Activated CD8-positive, alpha-beta memory T cell treated with anti-CD3 and anti-CD28 coated beads, Interleukin-2, amount 50 U/mL, for 48 hours (primary cell): ENCODE measurements around the gene SDK1.

ENCODE experiments used
- DNase-seq: peaks from one replicate; pipeline ENCODE4 v3.0.0-alpha.2; 2020

The SDK1 gene

DNA sequence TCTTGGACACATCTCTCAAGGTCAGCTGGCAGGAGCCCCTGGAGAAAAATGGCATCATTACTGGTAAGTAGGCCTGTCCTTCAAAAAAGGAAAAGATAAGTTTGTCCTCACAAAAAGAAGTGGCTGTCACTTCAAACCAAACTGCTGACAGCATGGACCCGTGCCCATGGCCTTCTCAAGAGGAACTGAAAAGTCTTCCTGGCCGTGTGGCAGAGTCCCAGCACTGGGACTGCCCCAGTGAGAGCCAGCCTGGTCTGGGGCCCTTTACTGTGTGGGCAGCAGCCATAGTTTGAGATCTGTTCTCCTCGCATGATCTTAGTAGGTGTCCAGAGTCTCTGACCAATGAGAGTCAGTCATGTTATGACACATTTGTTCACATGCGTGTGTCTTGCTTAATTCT, 766.8 kb downstream of the SDK1 start:
- DNase-seq: no peak

DNA sequence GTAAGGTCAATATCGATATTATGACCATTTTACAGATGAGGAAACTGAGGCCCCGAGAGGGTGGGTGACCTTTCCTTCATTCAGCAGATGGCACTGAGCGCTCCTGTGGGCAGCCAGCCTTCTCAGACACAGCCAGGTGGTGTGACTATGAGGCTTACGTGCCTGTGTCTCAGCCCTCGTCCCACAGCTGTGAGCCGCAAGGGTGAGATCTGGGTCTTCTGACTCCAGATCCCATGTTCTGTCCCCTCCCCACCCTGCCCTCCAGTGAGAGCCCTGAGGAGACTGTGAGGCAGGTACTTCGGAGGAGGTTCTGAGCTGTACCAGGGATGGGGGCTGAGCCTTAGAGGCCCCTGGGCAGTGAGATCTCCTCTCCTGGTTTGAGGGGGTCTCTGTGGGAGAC, 767.2 kb downstream of the SDK1 start:
- no peak for DNase-seq

DNA sequence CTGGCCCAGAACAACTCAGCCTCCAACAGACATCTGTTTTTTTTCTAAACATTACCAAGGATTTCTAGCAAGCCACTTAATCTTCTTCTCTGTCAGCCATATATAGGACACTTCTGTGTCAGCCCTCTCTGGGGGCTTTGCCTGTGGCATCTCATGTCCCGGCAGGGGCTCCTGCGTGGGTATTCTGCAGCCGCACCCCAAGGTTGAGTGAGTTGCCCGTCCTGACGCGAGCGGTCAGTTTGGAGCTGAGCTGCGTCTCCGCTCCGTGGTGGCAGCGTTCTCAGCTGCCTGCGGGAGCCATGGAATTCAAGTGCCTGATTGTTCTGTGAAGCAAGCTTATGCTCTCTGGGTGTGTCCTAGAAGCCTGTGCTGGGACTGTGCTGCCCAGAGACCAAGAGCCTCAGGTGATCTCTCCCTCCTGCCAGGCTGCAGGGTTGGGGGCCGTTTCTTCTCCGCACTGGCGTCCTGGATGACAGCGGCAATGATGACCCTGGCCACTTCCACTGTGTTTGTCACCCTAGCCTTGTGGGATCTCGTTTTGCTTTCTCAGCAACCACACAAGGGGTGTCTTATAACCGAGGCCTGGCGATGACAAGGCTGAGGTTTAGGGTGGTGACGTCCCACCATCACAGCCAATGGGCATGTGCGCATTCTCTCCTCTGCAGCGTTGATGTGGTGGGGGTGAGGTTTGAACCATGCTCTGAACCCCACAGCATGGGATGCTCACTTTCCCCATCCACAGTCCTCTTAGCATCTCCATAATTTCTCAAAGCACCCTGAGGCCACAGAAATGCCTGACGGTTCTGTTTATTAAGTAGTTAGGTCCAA, 768.4 kb downstream of the SDK1 start:
- DNase-seq: no peak

DNA sequence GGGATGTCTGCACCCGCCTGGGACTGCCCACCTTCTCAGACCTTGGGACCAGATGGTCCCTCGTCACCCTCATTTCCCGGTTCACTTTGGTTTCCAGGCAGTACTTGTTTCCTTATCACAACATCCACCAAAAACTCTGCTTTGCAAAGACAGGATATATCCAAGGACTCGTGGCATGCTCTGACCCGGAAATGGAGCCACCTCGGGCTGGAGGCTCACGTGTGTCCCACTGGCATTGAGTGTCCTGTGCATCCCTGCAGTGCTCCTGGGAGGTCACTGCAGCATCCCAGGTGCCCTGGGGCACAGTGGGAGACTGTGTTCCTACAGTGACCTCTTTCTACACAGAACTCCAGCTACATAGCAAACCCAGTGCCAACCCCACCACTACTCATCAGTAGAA, 769.2 kb downstream of the SDK1 start:
- no peak for DNase-seq

DNA sequence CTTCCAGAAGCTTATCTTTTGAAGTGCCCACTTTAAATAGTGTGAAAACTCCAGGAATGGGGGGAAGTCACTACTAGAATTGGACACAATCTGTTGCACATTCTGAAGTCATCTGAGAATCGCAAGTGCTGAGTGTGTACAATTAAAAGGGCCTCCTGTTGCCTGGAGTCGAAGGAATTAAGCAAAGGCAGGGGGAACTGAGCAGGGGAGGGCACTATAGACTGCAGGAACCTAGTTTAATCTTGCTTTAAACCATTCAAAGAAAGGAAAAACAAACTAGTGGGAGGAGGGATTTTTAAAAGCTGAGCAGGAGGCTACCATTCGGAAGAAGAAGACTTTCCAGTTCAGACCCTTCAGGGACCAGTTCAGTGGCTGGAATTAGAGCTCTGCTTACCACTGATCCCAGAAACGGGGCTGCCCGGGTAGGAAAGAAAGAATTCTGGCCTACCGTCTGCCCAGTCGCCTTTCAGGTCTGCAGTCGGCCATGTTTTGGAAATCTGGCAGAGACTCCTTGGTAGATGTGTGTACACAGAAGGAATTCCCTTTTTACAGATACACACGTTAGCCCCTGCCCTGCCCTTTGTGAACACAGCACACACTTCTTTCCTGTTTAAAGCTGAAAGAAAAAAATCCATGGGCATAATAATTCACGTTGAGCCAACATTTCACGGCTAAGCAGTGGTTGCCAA, 770.5 kb downstream of the SDK1 start:
- DNase-seq: no peak

DNA sequence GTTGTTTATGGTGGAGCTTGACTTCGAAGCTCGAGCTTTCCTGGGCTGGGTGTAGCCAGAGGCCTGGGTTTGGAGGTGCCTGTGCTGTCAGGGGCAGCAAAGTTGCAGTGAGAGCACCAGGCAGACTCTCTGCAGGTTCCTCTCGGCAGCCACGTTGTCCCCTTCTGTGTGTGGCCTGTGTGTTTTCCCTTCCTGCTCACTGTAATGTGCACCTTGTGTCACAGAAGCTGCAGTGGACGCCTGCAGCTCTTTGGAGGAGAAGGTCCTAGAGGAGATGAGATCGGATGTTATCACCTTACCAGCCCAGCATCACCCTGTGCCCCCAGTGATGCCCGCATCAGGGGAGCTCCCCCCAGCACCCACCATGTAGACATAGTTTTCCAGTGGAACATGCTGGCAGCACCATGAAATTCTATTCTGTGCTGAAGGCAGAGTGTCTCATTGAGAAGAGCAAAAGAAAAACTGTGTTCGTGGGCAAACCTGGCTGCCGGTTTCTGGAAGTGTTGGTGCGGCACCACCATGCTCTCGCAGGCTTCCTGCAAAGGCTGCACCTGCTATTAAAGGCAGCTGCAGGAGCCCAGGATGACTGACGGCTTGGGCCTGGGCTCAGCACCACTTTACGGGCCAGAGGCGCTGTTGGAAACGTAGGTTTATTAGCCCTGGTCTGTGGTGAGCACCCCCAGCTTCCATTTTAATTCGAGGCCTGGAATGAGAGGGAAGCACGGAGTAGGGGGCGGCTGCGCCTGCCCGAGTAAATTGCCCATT, 771.3 kb downstream of the SDK1 start:
- DNase-seq: no peak

DNA sequence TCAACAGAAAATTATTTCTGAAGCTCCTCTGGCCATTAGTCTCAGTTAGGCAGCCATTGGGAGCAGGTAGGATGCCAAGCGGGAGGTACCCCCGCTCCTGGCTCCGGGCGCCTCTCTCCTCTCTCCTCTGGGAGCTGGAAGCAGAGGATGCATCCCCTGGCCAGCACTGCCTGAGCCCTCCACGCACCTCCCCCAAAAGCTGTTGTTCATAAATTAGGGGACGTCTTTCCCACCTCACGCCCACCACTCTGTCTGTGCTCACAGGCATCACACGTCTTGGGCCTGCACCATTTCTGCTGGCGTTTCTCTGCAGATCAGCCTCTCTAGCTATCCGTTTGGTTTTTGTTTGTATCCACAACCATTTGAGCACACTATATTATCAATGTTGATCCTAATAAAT, 772.0 kb downstream of the SDK1 start:
- DNase-seq: no peak

DNA sequence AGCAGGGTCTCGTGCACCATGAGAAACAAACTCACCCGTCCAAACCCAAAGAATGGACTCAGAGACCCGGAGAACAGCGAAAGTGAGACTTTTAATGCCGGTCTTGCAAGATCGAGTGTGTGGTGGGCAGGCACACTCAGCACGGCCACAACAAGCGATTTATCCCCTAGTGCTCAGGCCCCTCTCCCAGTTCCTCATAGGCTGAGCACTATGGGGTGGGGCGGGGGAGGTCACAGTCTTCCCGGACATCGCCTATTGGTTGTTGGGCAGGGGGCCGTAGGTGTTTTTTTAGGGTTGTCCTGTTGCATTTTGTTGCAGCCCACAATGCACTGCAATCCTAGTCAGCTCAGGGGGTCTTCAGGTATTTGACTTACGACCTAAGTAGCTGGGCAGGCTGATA, 772.7 kb downstream of the SDK1 start:
- DNase-seq: no peak

DNA sequence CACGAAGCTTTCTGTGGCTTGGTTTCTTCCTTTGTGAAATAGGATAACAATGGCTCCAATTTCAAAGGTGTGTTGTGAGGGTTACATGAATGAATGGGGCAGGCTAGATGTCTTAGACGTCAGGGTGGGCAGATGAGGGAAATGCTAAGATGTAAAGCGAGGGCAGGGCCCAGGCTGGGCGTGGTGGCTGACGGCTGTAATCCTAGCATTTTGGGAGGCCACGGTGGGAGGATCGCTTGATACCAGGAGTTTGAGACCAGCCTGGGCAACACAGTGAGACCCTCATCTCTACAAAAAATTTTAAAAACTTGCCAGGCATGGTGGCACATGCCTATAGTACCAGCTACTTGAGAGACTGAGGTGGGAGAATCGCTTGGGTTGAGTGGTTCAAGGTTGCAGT, 773.4 kb downstream of the SDK1 start:
- no peak for DNase-seq

DNA sequence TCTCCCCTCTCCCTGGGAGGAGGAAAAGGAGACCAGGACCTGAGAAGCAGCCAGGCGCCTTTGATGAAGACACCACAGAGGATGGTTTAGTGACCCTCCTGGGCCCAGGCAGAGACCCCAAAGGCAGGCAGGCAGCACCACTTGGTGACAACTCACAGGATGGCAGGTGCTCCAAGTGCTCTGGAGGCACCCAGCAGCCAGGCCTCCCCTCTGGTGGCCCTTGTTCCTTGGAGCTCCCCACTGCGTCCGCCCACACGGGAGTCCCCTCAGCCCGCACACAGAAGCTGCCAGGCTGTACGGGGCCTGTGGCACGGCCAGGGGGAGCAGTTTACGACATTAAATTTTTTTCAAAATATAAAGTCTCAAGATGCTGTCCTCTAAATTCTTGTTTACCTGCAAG, 773.9 kb downstream of the SDK1 start:
- no peak for DNase-seq

DNA sequence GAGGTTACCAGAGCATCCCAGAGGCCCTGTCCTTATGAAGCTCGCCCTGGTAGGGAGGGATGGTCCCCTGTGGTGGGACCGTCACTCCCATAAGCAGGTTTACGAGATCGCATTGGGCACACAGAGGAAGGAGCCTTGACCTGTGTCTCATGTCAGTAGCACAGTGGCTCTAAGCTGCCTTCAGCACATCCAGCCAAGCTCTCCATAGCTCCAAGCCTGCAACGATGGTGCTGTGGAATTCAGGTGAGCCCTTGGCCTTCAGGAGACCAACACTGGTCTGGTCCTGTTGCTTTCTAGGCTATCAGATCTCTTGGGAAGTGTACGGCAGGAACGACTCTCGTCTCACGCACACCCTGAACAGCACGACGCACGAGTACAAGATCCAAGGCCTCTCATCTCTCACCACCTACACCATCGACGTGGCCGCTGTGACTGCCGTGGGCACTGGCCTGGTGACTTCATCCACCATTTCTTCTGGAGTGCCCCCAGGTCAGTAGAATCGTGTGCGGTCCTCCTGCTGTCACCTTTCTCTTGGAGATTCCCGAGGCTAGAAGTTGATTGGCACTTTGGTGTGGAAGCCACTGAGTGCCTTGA, 775.7 kb downstream of the SDK1 start:
- no peak for DNase-seq

DNA sequence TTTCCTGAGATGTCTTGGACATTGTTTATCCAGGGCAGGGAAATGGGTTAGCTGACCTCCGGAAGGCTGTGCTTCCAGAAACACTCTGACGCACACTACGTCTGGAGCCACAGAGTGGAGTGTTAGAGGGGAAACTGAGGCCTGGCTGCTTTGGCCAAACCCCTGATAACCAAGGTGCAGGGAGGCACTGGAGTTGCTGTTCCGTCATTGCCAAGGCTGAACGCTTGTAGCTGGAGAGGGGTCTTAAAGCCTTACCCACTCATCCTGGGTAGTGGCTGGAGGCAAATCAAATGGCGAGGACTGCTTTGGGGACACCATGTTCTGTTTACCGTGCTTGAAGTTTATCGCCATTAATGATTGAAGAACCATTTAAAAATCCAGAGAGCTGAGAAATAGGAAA, 776.9 kb downstream of the SDK1 start:
- no peak for DNase-seq

DNA sequence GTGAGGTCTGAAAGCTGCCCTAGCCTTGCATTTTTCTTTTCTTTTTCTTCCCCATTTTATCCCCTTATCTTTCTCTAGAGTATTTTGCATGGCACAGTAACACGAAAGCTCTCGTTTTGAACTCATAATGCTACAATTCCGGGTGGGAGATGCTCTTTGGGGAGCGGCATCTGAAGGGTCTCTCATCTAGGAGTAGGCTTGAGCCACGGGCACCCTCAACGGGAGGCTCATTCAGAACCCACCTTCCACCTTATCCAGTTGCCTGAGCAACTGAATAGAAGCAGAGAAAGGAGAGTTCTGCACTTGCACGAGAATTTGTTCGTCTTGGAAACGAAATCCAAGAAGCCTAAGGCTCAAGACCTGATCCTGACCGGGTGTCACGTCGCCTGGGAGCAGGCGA, 777.5 kb downstream of the SDK1 start:
- no peak for DNase-seq

DNA sequence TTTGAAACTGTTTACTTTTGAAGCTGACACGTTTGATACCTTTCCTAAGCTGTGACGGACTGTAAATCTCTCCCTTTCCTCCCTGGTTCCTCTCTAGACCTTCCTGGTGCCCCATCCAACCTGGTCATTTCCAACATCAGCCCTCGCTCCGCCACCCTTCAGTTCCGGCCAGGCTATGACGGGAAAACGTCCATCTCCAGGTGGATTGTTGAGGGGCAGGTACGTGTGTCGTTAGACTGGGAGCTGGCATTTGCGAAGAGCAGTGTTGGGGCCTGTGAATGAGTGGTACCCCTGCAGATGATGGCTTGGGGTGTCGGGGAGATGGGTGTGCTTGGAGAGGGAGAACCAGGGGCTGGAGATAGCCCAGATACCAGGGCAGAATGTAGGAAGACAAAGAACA, 778.3 kb downstream of the SDK1 start:
- DNase-seq: no peak

DNA sequence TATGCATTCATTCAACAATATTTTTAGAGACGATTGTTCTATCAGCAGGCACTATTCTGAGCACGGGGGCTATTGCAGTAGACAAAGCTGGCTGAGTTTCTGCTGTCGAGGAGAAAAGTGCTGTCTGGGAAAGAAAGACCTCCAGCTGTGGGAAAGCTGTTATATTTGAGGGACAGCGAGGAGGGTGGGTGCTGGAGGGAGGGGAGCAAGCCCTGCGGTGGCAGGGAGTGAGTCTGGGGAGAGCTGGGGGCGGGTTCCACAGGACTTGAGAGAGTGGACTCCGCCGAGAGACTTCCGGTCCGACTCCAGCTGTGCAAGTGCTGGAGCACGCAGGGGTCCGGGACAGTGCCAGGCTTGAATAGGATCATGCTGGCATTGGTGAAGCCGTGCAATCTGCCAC, 778.9 kb downstream of the SDK1 start:
- DNase-seq: no peak

DNA sequence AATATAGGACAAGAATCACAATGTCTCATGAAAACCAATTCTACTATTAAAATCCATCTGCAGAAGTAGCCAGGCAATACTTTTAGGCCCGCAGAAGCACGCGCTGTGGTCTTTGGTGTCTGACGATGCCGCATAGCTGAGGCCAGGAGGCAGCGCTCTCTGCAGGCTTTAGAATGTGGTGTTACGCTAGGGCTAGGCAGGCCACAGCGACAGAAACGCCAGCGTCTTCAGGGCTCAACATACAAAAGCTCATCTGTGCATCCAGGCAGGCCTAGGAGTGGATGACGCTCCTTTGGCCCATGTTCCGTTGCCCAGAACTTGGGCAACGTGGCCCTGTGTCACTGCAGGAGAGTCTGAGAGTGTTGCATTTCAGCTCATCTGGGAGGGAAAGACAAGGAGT, 779.9 kb downstream of the SDK1 start:
- peak; percentile 20 for DNase-seq

DNA sequence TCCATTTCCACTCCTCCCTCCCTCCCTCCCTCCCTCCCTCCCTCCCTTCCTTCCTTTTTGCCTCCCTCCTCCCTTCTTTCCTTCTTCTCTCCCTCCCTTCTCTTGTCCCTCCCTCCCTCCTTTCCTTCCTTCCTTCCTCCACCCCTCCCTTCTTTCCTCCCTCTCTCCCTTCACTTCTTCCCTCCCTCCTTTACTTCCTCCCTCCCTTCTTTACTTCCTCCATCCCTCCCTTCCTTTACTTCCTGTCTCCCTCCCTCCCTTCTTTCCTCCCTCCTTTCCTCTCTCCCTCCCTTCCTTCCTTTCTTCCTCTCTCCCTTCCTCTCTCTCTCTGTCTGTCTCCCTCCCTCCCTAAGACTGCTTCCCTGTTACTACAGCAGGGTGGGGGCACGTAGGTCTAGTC, 782.5 kb downstream of the SDK1 start:
- no peak for DNase-seq

DNA sequence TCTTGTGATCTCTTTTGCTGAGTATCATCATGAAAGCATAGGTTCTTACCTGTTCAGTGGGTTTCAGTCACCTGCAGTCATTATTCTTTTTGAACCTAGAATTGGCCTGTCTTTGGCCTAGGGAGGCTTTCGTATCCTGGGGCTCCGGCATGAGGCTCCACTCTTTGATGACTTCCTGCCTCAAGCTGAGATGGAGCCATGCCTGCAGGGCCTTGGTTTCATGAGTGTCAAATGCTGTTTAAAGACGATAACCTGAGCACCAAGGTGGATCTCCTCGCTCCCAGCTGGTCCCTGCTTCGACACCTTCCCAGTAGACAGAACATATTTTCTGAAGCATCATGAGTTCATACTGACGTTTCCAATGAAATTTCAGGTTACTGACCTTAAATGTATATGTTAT, 783.2 kb downstream of the SDK1 start:
- no peak for DNase-seq

DNA sequence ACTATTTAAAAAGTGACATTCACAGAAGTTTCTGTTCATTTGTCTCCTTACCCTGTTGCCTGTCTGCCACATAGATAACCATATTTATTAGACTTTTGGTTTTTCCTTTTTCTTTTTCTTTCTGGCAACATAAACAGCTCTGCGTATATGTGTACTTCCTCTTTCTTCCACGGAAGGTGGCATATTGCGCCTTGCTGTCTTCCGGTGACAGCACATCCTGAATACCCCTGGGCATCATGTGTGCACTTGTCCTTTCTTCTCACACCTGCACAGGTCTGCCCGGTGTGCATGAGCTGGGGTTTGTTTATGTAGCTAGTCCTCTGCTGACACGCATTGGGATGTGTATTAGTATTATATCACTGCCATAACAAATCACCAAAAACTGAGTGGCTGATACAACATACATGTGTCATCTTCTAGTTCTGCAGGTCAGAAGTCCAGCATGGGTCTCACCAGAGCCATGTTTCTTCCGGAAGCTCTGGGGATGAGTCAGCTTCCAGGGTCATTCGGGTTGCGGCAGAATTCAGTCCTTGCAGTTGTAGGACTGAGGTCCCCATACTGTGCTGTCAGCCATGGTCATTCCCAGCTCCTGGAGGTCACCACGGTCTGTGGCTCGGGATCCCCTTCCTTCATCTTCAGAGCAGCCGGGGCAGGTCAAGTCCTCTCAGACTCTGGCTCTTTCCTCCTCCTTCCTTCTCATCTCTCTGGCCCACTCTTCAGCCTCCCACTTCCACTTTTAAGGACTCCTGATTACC, 785.1 kb downstream of the SDK1 start:
- no peak for DNase-seq

DNA sequence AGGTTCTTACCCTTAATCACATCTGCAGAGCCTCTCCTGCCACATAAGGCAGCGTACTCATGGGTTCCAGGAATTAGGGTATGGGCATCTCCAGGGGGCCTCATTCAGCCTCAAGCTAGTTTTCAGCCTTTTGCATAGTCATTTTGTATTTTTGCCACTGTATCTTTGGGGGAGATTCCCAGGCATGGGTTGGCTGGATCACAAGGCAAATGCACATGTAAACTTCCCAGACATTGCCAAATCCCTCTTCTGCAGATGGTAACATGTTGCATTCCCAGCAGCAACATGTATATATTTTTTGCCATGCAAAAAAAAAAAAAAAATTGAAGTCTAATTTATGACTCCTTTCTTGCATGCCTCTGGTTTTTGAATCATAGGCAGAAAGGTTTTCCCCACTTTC, 785.7 kb downstream of the SDK1 start:
- DNase-seq: no peak

DNA sequence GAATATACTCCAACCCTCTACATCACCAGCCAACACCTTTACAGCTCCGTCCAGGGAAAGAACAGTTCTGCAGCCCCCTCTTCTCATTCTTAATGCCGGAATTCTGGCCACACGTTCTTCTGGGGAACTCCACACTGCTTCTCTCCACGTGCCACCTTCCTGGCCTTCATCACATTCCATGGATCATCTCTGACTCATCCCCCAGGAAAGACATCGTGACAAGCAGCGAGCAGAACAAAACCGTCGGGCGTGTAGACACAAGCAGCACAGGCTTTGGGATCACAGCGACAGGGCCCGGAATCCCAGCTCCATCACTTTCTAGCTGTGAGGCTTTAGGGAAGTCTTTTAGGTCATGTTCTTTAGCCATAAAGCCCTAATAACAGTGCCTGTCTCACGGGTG, 790.7 kb downstream of the SDK1 start:
- no peak for DNase-seq

DNA sequence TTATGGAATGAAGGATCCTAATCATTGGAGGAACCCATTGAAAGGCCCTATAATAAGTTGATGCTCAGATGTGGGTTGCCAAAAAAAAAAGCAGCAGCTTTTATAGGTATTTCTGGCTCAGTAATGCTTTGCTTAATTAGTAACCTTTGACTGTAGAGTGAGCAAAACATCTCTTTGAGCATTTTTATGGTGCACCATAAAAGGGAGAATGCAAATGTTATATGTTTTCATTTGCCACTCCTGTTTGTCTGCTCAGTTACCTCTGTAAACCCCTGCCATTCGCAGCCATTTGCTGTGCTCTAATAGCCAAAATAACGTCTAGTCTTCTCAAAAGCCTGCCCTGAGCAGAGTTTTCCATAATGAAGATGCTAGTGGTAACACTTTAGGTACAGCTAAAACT, 792.0 kb downstream of the SDK1 start:
- no peak for DNase-seq

DNA sequence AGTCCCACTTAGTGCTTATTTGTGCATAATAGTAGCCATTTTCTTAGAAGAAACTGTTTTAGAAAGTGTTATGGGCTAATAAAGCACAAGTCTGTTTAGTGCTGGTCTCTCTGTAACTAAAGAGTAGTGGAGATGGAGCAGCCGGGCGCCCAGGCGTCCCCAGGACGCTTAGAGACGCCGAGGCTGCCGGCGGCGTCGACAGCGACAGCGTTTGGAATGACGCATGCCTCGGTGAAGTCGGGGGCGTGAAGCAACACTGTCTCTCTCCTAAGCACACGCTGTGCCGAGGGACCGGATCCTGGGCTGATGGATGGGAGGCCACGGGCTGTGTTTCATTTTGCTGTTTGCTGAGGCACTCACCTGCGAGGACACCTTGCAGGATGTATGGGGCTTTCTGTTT, 792.4 kb downstream of the SDK1 start:
- no peak for DNase-seq
